ENCODE data around the gene PSMB7. TPM values are rescaled to one million over a fixed set of nuclear protein-coding genes. Genes with fewer than 3 reads are reported as not detected.

The PSMB7 gene
- total RNA-seq, 1 donor from 2014 or later = 120 TPM

GRCh38 chr9:124399968-124400940, 15.0 kb downstream of the PSMB7 start:
- H3K27me3 Mint-ChIP-seq = no peaks in the 10 kb centered on the region
- H3K4me3 Mint-ChIP-seq = no peak overlapping the region
- intact Hi-C loops (cut with micrococcal nuclease) = no loop called here
- ChIA-PET CTCF (interaction anchor here (1.1 kb wide), 1 partner anchor 10 kb away, joined by 4 read pairs; no protein-coding TSS in a partner anchor), POLR2A (interaction anchor here (1.1 kb wide), 1 partner anchor 13 kb away, joined by 7 read pairs; no protein-coding TSS in a partner anchor)
- no peaks in the 10 kb centered on the region for H3K4me1 Mint-ChIP-seq
- no peaks in the 10 kb centered on the region for H3K9me3 Mint-ChIP-seq
- no peak overlapping the region for H3K27ac Mint-ChIP-seq
- TF ChIP-seq, protein P1, sequence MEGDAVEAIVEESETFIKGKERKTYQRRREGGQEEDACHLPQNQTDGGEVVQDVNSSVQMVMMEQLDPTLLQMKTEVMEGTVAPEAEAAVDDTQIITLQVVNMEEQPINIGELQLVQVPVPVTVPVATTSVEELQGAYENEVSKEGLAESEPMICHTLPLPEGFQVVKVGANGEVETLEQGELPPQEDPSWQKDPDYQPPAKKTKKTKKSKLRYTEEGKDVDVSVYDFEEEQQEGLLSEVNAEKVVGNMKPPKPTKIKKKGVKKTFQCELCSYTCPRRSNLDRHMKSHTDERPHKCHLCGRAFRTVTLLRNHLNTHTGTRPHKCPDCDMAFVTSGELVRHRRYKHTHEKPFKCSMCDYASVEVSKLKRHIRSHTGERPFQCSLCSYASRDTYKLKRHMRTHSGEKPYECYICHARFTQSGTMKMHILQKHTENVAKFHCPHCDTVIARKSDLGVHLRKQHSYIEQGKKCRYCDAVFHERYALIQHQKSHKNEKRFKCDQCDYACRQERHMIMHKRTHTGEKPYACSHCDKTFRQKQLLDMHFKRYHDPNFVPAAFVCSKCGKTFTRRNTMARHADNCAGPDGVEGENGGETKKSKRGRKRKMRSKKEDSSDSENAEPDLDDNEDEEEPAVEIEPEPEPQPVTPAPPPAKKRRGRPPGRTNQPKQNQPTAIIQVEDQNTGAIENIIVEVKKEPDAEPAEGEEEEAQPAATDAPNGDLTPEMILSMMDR (IDR thresholded peaks at IDR 0.05) = no peak
- no peak for DNase-seq
- no peak for ATAC-seq (ENCODE audit: low read depth)
- H3K36me3 Mint-ChIP-seq (ENCODE audit: low read depth) = peaks cover 74% of the 10 kb centered on the region

GRCh38 chr9:124399323-124399967, 15.8 kb downstream of the PSMB7 start:
- TF ChIP-seq, protein P1 (IDR thresholded peaks at IDR 0.05) = no peak
- Mint-ChIP-seq H3K36me3 (ENCODE audit: low read depth) (peaks cover 77% of the 10 kb centered on the region), H3K4me3 (no peak overlapping the region), H3K4me1 (peaks cover 4% of the 10 kb centered on the region), H3K27ac (no peak overlapping the region), H3K27me3 (no peaks in the 10 kb centered on the region), H3K9me3 (no peaks in the 10 kb centered on the region)
- ATAC-seq (ENCODE audit: low read depth) (no peak), DNase-seq (no peak)
- intact Hi-C loops (cut with micrococcal nuclease) = no loop called here
- POLR2A ChIA-PET = interaction anchor here (1.1 kb wide), 1 partner anchor 14 kb away, joined by 7 read pairs; no protein-coding TSS in a partner anchor
- CTCF ChIA-PET = no interaction called here

DNA sequence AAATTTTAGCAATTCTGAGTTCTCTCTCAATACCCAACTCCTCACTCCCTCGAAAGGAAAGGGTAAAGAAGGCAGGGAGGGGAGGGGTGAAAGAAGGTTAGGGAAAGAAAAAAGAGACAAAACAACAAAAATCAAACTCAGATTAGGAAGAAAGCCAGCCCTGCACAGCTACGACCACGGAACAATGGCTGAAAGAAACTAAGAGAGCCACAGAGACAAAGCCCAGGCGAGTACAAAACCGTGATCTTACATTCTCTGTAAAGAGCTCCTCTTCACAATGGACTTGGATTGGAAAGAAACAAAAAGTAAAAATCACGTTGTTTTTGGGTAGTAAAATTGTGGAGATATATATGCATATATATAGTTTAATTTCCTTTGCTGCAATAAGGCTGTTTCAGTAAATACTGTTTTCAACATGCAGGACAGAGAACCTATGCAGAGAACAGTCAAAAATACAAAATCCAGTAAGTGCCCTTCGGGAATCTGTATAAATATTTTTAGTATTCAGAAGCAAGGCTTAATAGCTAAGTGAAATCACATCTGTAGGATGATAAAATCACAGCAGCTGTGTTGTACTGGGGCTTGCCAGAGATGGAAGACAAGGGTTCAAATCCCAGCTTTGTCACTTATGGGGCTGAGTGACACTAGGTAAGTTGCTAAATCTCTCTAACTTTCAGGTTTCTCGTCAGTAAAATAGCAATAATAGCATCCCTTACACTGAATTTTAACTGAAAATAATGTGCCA, 16.9 kb downstream of the PSMB7 start:
- intact Hi-C loops (cut with micrococcal nuclease) = no loop called here
- H3K4me3 Mint-ChIP-seq = no peak overlapping the region
- H3K36me3 Mint-ChIP-seq (ENCODE audit: low read depth) = peaks cover 76% of the 10 kb centered on the region
- H3K4me1 Mint-ChIP-seq = peaks cover 9% of the 10 kb centered on the region
- TF ChIP-seq, protein P1 (IDR thresholded peaks at IDR 0.05) = no peak
- H3K9me3 Mint-ChIP-seq = no peaks in the 10 kb centered on the region
- CTCF ChIA-PET = interaction anchor here (1.1 kb wide), 1 partner anchor 12 kb away, joined by 3 read pairs; no protein-coding TSS in a partner anchor
- H3K27me3 Mint-ChIP-seq = no peaks in the 10 kb centered on the region
- no peak for ATAC-seq (ENCODE audit: low read depth)
- DNase-seq = no peak
- POLR2A ChIA-PET = no interaction called here
- H3K27ac Mint-ChIP-seq = no peak overlapping the region

- TF ChIP-seq, protein P1 (IDR thresholded peaks at IDR 0.05) = no peak
- no peaks in the 10 kb centered on the region for H3K9me3 Mint-ChIP-seq
- peaks cover 66% of the 10 kb centered on the region for H3K36me3 Mint-ChIP-seq (ENCODE audit: low read depth)
- H3K4me3 Mint-ChIP-seq = no peak overlapping the region
- DNase-seq (no peak), ATAC-seq (ENCODE audit: low read depth) (no peak)
- no peaks in the 10 kb centered on the region for H3K27me3 Mint-ChIP-seq
- peaks cover 9% of the 10 kb centered on the region for H3K4me1 Mint-ChIP-seq
- POLR2A ChIA-PET = no interaction called here
- intact Hi-C loops (cut with micrococcal nuclease) = no loop called here
- CTCF ChIA-PET = no interaction called here
- no peak overlapping the region for H3K27ac Mint-ChIP-seq
These were observed 19.4 kb downstream of the PSMB7 start for GRCh38 chr9:124395826-124396225.

Measured in activated B cell treated with CpG ODN at 0.5 μM for 24 hours (primary cell).